ENCODE measurements around the gene POLR2L.

DNA sequence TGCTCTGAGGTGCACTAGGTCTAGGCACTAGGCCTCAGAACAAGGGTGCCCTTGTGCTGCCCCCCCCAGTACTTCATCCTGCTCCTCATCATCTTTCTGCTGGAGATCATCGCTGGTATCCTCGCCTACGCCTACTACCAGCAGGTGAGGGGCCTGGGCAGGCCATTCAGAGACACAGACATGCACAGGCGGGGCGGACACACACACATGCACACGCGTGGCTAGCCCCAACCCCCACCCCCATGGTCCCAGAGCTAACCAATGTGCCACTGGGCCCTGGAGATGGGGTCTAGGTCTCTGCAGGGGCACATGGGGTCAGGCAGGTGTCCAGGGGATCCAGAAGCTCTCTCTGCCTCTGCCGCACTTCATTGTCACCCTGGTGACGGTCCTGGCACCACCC lies 5.6 kb downstream of the POLR2L start:
- no peak for TF ChIP-seq EZH2 (IDR thresholded peaks at IDR 0.05; ENCODE audit: insufficient read depth, poor library complexity, severe bottlenecking)
- no peak for TF ChIP-seq EZH2phosphoT487 (IDR thresholded peaks at IDR 0.05; ENCODE audit: insufficient read depth, low read depth)

Measured in GM23248 (cell line).